Putamen (tissue), 1 donor: Measurements from ENCODE around the gene TMEM9.

ENCODE experiments used
- DNase-seq: peaks from one replicate; pipeline ENCODE4 v3.0.0-alpha.2; 2016; ENCODE audit warnings: low spot score

Gene TMEM9

GRCh38 chr1:201126832-201127754 is 27.2 kb downstream of the TMEM9 start, which contains the start of gene ASCL5:
ASCL5 (minus strand) TSS chr1:201127184; CDS start chr1:201115372, 11,812 bp downstream.
- DNase-seq = no peak

GRCh38 chr1:201126463-201126831 is 27.8 kb downstream of the TMEM9 start:
- no peak for DNase-seq

DNA sequence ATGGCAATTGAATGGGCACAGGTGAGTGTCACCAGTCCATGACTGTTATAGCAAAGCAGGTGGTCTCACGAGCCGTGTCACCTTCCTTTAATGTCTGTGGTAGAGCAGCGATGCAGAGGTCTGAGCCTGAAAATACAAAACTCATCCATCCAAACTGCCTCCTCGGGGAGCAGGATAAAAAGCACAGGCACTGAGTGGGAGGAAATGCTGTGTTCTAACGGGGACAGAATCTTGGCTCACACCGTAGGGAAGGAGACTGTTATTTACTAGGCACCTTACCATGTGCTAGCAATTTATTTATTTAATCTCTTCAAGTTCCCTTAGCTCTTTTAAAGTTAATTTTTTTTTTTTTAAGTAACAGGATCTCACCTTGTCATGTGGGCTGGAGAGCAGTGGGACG is 28.5 kb downstream of the TMEM9 start:
- DNase-seq = no peak

GRCh38 chr1:201125019-201125418 is 29.3 kb downstream of the TMEM9 start:
- no peak for DNase-seq

- no peak for DNase-seq
Observed at GRCh38 chr1:201123866-201124265, 30.4 kb downstream of the TMEM9 start.

DNA sequence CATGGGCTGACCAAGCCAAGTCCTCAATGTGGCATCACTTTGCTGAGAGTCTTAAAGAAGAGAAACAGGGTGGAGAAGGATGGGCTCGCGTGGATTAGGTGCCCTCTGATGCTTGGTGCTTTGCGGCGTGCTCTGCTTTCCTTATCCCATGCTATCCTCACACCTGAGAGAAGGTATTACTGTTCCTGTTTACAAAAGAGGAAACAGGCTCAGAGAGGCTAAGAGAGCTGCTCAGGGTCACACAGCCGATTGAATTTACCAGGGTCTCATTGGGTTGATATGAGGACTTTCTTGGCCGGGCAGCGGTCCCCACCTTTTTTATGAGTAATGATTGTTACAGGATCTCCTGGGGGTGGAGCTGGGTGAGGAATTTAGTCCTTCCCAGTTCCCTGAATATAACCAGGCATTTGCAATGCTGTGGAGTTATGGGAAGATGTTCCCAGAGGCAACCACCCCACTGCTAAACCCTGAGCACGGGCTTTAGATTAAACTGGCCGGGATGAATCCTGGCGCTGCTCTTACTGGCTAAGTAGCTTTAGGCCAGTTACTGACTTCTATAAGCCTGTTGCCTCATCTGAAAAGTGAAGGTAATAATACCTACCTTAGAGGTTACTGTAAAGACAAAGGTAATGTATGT is 31.8 kb downstream of the TMEM9 start:
- DNase-seq = no peak

DNA sequence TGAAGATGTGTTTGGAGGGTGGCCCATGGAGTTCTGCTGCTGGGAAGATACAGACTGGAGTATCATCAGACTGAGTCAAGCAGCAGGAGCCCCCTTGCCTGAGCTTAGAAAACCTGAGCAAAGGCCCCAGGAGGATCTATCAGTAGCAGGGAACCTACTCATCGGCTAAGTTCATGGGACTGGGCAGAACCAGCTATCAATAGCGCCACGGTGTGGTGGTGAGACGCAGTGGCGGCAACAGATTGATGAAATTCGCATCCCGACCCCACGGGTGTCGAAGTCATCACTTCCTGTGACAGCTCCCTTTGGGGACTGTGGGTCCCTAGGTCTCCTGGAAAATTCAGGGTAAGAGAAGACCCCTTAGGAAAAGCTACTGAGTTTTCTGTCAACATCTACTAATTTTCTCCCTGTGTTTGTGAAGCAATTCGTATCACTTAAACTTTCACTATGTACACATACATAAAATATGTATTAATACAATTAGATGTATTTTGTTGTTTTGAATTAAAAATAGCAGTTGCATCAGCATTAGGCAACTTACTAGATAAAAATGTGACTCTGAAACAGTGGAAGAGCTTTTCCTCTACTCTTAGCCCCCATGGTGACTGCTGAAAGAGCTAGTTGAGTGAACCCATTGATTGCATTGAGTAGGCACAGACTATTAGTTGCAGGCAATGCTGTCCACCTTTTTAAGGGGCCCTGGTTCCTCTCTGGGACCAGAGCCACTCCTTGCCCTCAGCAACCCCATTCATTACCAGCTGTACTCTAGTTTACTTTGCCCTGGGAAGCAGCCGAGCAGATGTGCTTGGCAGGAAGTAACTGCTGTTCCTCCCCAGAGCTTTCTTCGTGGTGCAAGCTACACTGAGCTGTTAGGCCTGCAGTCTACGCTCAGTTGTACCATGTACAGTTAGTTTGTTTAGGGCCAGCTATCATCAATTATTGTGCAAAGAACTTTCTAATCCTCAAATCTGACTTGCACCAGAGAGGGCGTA is 34.8 kb downstream of the TMEM9 start:
- no peak for DNase-seq

DNA sequence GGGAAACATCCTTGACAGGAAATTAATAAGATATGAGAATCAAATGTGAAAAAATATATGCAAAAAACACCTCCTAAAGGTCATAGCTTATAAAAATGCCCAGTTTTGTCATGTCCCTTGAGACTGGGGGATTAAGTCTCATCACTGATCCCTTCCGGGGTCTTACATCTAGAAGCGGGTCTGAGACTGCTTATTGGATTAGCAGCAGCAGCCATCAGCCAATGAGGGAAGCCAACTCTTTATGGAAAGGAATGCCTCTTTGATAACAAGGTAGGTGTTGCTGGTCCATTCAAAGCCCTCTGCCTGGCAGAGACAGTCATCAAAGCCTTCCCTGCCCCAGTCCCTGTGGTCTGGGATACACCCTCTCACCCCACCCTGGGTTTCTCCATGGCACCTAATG is 38.2 kb downstream of the TMEM9 start:
- DNase-seq = no peak

DNA sequence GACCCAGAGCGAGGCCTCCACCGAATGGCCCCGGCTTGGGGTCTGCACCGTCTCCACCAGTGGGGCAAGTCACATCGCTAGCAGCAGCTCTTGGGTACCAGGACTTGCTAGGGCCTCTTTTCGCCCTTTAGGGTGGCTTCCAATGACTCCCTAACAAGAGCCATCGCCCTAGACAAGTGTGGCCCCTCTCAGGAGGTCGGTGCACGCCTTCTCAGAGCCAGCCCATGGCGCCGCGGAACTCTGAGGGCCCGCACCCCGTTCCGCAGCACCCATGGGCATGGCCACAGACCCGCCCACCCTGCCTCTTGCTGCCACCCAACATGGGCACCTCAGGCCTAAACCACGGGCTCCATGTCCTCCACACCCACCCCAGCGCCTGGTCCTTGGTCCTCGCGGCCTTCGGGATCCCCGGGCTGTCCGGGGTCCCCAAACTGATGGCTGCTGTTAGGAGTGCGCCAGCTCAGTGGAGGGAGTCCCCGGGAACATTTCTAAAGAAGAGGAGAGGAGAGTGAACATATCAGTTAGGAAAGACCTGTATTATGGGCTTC is 38.8 kb downstream of the TMEM9 start:
- no peak for DNase-seq

DNA sequence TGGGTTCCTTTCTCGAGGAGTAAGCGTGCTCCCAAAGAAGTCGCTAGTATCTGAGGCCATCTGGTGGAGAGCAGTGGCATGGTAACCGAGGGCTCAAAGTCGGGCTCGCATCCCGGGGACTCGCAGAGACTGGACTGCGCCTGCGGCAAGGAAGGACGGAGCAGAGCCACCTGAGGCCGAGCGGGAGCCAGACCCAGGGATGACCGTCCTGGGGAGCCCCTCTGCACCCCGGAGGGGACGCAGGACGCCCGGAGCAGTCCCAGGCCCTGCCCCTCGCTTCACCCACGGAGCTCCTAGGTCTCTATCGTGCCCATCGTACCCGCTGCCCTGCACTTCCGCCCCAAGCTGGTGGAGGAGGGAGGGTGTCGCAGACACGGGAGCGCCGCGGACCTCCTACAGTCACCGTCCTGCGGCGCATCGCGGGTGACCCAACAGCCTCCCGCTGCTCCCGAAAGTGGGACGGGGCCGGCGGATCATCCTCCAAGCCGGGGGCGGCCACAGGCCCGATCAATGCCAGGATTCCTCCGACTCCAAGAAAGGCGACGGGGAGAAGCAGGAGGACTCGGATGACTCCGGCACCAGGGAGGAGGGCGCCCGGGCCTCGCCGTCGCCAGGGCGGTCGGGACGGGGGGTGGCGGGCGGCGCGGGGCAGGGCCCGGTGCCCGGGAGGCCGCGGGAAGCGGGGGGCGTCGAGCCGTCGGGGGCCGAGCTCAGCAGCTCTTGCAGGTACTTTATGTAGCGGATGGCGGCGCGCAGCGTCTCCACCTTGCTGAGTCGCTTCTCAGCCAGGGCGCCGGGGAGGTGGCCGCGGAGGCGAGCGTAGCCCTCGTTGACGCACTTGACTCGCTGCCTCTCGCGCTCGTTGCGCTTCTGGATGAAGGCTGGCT is 39.8 kb downstream of the TMEM9 start:
- DNase-seq = peak; percentile 81

DNA sequence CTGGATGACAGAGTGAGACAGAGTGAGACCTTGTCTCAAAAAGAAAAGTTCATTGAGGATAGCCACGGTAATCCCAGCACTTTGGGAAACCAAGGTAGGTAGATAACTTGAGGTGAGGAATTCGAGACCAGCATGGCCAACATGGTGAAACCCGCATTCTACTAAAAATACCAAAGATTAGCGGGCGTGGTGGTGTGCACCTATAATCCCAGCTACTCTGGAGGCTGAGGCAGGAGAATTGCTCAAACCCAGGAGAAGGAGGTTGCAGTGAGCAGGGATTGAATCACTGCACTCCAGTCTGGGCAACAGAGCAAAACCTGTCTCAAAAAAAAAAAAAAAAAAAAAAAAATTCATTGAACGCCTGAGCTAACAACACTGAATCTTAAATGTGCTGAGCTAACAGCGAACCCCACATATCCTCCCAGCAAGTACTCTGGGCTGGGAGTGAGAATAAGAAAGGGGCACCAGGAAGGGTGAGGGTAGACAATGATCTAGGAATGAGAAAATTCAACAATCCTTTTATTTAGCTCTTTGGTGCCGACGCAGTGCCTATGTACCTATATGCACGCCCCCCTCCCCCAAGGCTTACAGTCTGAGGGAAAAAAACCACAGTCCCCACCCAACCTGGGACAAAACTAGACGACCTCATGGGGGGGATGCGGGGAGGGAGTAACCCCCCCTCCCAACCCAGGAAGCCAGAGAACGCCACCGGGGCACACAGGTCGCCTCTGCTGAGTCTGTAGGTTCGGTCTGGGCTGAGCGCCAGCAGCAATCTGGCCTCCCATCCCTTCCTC is 40.6 kb downstream of the TMEM9 start:
- DNase-seq = no peak

GRCh38 chr1:201112926-201113325 is 41.3 kb downstream of the TMEM9 start:
- no peak for DNase-seq

DNA sequence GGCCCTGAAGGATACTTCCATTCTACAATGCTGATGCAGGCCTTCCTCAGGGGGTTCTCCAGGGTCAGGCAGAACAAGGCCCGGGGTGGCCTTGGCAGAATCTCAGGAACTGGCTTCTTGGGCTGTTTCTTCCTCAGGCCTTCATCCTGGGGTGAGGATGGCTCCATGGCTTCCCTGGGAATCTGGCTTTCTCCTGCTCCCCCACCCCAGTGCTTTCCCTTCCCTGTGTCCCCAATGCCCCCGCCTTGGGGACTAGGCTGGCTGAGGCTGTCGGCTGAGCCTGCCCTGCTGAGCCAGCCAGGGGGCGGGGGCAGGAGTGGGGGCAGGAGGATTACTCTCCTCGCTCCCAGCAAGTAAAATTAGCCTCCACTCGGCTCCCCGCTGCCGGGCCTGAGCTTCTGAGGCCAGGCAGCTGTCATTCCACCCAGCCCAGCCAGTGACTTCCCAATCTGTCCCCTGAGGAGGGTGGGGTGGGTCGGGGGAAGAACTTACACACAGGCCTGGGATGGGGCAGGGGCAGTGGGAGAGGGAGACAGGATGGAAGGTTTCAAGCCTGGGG is 42.0 kb downstream of the TMEM9 start, which contains the start of gene CACNA1S:
CACNA1S (minus strand) TSS at position 254 of the 559 bp plus-strand sequence; CDS start at position 167, 87 bp downstream.
- DNase-seq = no peak

DNA sequence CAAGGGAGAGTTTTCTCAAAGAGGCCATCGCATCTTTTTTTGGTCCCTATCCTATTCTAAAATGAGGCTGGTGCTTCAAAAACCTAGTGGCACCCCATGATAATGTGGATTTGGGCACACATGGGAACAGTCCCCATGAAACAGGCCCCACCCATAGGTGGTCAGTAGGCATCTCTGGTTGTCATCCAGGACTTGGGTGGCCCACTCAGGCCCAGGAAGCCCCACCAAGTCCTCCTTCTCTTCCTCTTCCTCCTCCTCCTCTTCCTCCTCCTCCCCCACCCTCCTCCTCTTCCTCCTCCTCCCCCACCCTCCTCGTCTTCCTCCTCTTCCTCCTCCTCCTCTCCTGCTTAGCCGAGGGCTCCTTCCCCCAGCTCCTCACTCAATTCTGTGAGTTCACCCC is 42.6 kb downstream of the TMEM9 start:
- no peak for DNase-seq

- no peak for DNase-seq
Observed at GRCh38 chr1:201111156-201111555, 43.1 kb downstream of the TMEM9 start.

DNA sequence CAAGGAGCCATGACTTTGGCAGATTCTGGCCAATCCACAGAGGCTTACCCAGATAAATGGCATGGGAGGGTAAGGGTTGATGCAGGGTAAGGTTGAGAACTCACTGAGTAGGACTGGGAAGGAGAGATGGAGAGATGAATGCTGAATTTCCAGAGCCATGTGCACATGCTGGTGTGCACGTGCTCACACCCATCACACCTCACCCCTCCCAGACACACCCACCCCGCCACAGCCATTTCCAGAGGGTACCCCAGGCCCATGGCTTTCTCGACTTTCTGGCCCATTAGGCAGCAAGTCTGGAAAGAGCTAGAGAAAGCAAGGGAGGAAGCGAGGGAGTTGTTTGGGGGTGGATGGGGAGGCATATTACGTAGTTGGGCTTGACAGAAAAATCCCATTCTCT is 43.7 kb downstream of the TMEM9 start:
- no peak for DNase-seq

DNA sequence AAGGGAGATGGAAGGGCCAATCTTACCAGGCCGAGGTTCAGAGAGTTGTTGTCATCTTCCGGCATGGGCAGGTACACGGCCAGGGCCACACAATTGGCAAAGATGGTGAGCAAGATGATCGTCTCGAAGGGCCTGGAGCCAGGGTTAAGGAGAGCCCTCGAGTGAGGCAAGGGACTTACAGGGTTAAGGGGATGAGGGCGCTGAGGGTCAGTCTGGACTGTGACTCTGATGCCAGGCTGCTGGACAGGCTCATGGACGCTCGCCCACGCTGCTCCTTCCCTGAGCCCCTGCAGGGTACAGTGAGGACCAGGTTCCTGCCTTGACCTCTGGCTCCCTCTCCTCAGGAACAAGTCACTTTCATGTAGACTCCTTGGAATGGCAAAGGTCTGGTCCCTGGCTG is 44.1 kb downstream of the TMEM9 start:
- no peak for DNase-seq

DNA sequence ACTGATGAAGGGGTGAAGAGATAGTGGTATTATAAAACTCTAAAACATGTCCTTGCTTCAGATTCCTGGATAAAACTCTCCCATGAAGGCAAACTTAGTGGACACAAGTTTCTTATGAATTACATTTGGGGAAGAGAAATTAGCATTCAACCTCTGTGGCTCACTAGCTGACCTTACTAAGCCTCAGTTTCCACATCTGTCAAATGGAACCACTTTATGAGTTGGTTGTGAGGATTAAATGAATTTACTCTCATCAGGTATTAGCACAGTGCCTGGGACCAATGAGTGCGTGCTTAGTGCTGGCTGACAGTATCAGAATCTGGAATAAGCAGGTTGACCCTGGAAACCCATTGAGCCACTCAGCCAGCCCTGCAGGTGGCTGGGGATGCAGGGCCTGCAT is 44.6 kb downstream of the TMEM9 start:
- DNase-seq = no peak

DNA sequence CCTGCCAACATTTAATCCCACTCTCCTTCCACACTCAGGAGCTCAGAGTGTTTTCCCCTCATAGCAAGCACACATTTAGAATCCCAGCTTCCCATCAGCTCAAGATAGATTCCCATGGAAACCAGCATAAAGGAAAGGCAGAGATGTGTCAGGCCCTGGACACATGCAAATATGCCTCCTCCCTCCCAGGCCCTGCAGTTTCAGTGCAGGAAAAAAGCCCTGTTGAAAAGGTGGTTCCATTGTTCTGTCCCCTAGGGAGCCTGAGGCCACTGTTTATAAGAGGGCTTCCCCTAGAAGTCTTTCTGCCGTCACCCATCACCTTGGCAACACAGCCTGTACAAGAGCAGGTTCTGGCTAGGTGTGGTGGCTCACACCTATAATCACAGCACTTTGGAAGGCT is 45.7 kb downstream of the TMEM9 start:
- DNase-seq = no peak

DNA sequence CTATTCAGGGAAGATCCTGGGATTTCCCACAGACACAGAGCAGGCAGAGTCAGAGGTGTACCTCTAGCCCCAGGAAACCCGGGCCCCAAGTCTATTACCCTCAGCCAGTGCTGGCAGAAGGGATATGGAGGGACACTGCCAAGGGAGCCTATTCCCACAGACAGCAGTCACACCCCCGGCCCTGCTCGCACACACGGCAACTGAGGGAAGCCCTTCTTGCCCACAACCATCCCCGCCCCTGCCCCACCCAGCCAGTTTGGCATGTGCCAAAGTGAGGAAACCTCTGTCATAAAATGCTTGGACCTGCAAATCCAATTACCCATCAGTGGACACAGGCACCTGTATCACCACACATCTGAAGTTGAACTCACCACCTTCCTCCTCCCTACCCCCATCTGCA is 48.6 kb downstream of the TMEM9 start:
- DNase-seq = no peak
